ENCODE results near the gene ME3.

GRCh38 chr11:86481399-86481798, 191.0 kb downstream of the ME3 start:
- TF ChIP-seq CTCF (IDR thresholded peaks at IDR 0.05; ENCODE audit: low read depth, low read length, missing input control) (no peak), RAD21 (IDR thresholded peaks at IDR 0.05) (no peak), MAX (IDR thresholded peaks at IDR 0.05) (no peak), FOXA1 (IDR thresholded peaks at IDR 0.05) (no peak), ATF3 (IDR thresholded peaks at IDR 0.05) (no peak), SP1 (IDR thresholded peaks at IDR 0.05) (no peak), HNF4A (conservative IDR thresholded peaks at IDR 0.05) (no peak), JUND (IDR thresholded peaks at IDR 0.05) (no peak)
- TF ChIP-seq, protein P1, sequence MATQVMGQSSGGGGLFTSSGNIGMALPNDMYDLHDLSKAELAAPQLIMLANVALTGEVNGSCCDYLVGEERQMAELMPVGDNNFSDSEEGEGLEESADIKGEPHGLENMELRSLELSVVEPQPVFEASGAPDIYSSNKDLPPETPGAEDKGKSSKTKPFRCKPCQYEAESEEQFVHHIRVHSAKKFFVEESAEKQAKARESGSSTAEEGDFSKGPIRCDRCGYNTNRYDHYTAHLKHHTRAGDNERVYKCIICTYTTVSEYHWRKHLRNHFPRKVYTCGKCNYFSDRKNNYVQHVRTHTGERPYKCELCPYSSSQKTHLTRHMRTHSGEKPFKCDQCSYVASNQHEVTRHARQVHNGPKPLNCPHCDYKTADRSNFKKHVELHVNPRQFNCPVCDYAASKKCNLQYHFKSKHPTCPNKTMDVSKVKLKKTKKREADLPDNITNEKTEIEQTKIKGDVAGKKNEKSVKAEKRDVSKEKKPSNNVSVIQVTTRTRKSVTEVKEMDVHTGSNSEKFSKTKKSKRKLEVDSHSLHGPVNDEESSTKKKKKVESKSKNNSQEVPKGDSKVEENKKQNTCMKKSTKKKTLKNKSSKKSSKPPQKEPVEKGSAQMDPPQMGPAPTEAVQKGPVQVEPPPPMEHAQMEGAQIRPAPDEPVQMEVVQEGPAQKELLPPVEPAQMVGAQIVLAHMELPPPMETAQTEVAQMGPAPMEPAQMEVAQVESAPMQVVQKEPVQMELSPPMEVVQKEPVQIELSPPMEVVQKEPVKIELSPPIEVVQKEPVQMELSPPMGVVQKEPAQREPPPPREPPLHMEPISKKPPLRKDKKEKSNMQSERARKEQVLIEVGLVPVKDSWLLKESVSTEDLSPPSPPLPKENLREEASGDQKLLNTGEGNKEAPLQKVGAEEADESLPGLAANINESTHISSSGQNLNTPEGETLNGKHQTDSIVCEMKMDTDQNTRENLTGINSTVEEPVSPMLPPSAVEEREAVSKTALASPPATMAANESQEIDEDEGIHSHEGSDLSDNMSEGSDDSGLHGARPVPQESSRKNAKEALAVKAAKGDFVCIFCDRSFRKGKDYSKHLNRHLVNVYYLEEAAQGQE (IDR thresholded peaks at IDR 0.05) = no peak

Measured in liver (tissue), 3 donors.